GM12874 (cell line): ENCODE results near the gene FHOD3.

Source experiments
- CTCF ChIP-seq: IDR thresholded peaks from 2 replicates; pipeline ENCODE4 v1.5.1; 2011; ENCODE audit warnings: low read depth, mild to moderate bottlenecking, control low read depth, low read length, moderate library complexity; ENCODE audit not compliant: insufficient read depth

Gene FHOD3

GRCh38 chr18:36265015-36265414 lies 32.5 kb upstream of the FHOD3 start:
- TF ChIP-seq CTCF = no peak

- TF ChIP-seq CTCF = no peak
Measured at GRCh38 chr18:36269157-36269556, 28.4 kb upstream of the FHOD3 start.

- no peak for TF ChIP-seq CTCF
Measured at GRCh38 chr18:36271153-36271552, 26.4 kb upstream of the FHOD3 start.

- TF ChIP-seq CTCF = no peak
Measured at GRCh38 chr18:36273347-36273746, 24.2 kb upstream of the FHOD3 start.

GRCh38 chr18:36274083-36274715 lies 23.3 kb upstream of the FHOD3 start:
- no peak for TF ChIP-seq CTCF

GRCh38 chr18:36275561-36275960 lies 22.0 kb upstream of the FHOD3 start:
- TF ChIP-seq CTCF = no peak

- TF ChIP-seq CTCF = no peak
Measured at GRCh38 chr18:36279001-36279400, 18.5 kb upstream of the FHOD3 start.
